ENCODE data around the gene CDH4.

- TF ChIP-seq CTCF (IDR thresholded peaks at IDR 0.05), result no peak
- no peak for TF ChIP-seq POLR2A (IDR thresholded peaks at IDR 0.05)
Measured at GRCh38 chr20:61757678-61758563, 505.9 kb downstream of the CDH4 start.
